ENCODE results near the gene CXCL1.

DNA sequence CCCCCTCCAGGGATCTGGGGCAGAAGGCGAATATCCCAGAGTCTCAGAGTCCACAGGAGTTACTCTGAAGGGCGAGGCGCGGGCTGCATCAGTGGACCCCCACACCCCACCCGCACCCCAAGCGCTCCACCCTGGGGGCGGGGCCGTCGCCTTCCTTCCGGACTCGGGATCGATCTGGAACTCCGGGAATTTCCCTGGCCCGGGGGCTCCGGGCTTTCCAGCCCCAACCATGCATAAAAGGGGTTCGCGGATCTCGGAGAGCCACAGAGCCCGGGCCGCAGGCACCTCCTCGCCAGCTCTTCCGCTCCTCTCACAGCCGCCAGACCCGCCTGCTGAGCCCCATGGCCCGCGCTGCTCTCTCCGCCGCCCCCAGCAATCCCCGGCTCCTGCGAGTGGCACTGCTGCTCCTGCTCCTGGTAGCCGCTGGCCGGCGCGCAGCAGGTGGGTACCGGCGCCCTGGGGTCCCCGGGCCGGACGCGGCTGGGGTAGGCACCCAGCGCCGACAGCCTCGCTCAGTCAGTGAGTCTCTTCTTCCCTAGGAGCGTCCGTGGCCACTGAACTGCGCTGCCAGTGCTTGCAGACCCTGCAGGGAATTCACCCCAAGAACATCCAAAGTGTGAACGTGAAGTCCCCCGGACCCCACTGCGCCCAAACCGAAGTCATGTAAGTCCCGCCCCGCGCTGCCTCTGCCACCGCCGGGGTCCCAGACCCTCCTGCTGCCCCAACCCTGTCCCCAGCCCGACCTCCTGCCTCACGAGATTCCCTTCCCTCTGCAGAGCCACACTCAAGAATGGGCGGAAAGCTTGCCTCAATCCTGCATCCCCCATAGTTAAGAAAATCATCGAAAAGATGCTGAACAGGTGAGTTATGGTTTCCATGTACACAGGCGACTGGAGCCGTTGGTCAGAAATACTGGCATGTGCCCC, at the start of gene CXCL1:
- TF ChIP-seq CTCF (conservative IDR thresholded peaks at IDR 0.05) (no peak), ZFX (IDR thresholded peaks at IDR 0.05) (no peak)

Data from C4-2B (cell line).